HAP-1 (cell line): ENCODE data around the gene PLEKHH1.

Experiments
- DNase-seq, 2 experiments: peaks; one replicate each; pipeline ENCODE4 v3.0.0-alpha.2; 2016 to 2020; ENCODE audit warnings: low spot score in 2 of 2
- H3K27me3 ChIP-seq: fragments of 250-450 bp; sonication (Bioruptor Pico); 2 replicates; pipeline ENCODE4 v1.5.1; 2020; ENCODE audit warnings: low read depth, mild to moderate bottlenecking, moderate library complexity
- H3K36me3 ChIP-seq: fragments of 250-450 bp; sonication (Bioruptor Pico); replicated peaks from 2 replicates; pipeline ENCODE4 v1.5.1; 2020; ENCODE audit warnings: mild to moderate bottlenecking
- H3K4me1 ChIP-seq: fragments of 250-450 bp; sonication (Bioruptor Pico); 2 replicates; pipeline ENCODE4 v1.5.1; 2020; ENCODE audit warnings: mild to moderate bottlenecking
- H3K4me3 ChIP-seq: fragments of 250-450 bp; sonication (Bioruptor Pico); 2 replicates; pipeline ENCODE4 v1.5.1; 2020; ENCODE audit warnings: mild to moderate bottlenecking, moderate library complexity
- H3K9me3 ChIP-seq: fragments of 250-450 bp; sonication (Bioruptor Pico); 2 replicates; pipeline ENCODE4 v1.5.1; 2020; ENCODE audit warnings: mild to moderate bottlenecking, moderate library complexity
- in situ Hi-C: fragments of 300-500 bp; cut with MboI; formaldehyde crosslinking; loops from 3 replicates; pipeline ENCODE4 v1.14.3; 2020; ENCODE audit warnings: low sequenced_read_pairs, inconsistent platforms, mixed read lengths

Gene PLEKHH1

DNA sequence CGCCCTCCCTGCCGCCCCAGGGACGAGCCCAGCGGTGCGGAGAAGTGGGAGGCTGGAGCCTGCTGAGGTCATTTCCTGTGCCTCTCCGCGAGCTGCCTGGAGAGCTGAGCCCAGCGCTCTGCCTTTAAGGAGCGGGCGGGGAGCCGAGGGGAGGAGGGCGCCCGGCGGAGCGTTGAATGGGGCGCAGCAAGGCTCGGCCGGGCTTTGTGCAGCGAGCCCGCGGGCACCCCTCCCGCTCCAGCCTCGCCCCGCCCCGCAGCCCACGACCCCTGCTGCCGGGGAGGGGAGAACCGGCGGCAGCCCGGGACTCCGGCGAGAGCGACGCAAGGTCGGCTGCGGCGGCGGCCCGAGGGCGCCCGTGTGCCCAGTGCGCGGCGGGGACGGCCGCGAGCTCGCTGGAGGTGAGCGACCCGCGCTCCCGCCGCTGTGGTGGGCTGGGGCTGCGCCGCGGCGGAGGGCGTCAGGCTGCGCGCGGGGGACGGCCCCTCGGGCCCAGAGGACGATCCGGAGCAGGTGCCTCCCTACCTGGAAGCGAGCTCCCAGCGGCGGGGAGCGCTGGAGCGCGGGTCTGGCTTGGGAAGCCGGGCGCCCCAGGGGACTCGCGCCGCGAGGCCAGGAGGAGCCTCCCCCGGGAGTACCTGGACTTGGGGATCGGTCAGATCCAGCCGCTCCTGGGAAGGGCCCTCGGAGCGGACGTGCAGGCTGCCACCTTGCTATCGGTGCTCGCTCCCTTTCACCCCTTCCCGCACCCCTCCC is at the start of gene PLEKHH1:
PLEKHH1 (plus strand) TSS at position 293 of the 756 bp plus-strand sequence. CDS start 8,578 bp downstream, outside the sequence.
- Histone ChIP-seq H3K9me3 (no peaks in the 10 kb centered on the region), H3K36me3 (no peaks in the 10 kb centered on the region), H3K27me3 (no peaks in the 10 kb centered on the region), H3K4me1 (peaks cover 4% of the 10 kb centered on the region), H3K4me3 (peak within 1 kb of the TSS; percentile 56)
- peak; percentile 76 to 85 for DNase-seq
- in situ Hi-C loops = no loop called here

- no peak for DNase-seq
- Histone ChIP-seq H3K4me3 (no peak overlapping the region), H3K9me3 (no peaks in the 10 kb centered on the region), H3K27me3 (no peaks in the 10 kb centered on the region), H3K4me1 (no peaks in the 10 kb centered on the region), H3K36me3 (no peaks in the 10 kb centered on the region)
- in situ Hi-C loops = no loop called here
Observed at GRCh38 chr14:67483579-67484285, 49.4 kb upstream of the PLEKHH1 start.

GRCh38 chr14:67485501-67486095 is 47.5 kb upstream of the PLEKHH1 start:
- H3K4me1 ChIP-seq = no peaks in the 10 kb centered on the region
- no peaks in the 10 kb centered on the region for H3K36me3 ChIP-seq
- H3K4me3 ChIP-seq = no peak overlapping the region
- no peak for DNase-seq
- H3K27me3 ChIP-seq = no peaks in the 10 kb centered on the region
- in situ Hi-C loops = no loop called here
- no peaks in the 10 kb centered on the region for H3K9me3 ChIP-seq

DNA sequence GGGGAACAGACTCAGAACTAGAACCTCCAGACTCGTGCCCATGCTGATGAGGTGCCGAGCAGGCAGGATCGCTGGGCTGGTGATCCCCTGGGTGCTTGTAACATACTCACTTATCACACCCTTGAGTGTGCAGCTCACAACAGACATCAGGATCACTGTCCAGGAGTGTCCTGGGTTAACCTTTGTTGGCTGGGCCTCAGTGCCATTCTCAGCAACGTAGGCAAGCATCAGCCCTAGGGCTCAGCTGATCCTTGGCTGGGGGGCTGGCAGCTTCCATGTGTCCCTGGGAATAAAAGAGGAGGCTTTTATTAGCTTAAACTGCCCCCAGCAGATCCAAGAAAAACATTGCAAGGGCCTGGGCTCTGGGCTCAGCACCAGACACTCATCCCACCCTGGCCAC is 46.2 kb upstream of the PLEKHH1 start:
- no peaks in the 10 kb centered on the region for H3K4me1 ChIP-seq
- no peaks in the 10 kb centered on the region for H3K36me3 ChIP-seq
- no peaks in the 10 kb centered on the region for H3K9me3 ChIP-seq
- no peak for DNase-seq
- H3K27me3 ChIP-seq = no peaks in the 10 kb centered on the region
- H3K4me3 ChIP-seq = no peak overlapping the region
- in situ Hi-C loops = no loop called here

DNA sequence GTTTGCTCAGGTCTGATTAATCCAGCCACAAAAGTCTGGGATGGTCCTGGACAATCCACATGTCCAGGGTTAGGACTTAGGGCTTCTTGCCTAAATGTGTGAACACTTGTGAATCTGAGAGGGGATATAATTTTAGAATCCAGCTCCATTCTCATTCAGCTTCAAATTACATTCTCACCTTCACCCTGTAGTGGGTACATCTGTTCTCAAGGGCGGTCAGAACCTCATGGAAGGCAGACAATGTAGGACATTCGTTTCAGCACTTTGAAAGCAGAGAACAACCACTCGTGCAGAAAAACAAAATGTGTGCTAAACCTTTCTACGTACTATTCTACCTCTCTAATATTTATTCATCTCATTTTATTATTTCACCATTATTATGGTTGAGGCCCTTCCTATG is 45.8 kb upstream of the PLEKHH1 start:
- no peak for DNase-seq
- in situ Hi-C loops = no loop called here
- Histone ChIP-seq H3K36me3 (no peaks in the 10 kb centered on the region), H3K27me3 (no peaks in the 10 kb centered on the region), H3K9me3 (no peaks in the 10 kb centered on the region), H3K4me1 (no peaks in the 10 kb centered on the region), H3K4me3 (no peak overlapping the region)

DNA sequence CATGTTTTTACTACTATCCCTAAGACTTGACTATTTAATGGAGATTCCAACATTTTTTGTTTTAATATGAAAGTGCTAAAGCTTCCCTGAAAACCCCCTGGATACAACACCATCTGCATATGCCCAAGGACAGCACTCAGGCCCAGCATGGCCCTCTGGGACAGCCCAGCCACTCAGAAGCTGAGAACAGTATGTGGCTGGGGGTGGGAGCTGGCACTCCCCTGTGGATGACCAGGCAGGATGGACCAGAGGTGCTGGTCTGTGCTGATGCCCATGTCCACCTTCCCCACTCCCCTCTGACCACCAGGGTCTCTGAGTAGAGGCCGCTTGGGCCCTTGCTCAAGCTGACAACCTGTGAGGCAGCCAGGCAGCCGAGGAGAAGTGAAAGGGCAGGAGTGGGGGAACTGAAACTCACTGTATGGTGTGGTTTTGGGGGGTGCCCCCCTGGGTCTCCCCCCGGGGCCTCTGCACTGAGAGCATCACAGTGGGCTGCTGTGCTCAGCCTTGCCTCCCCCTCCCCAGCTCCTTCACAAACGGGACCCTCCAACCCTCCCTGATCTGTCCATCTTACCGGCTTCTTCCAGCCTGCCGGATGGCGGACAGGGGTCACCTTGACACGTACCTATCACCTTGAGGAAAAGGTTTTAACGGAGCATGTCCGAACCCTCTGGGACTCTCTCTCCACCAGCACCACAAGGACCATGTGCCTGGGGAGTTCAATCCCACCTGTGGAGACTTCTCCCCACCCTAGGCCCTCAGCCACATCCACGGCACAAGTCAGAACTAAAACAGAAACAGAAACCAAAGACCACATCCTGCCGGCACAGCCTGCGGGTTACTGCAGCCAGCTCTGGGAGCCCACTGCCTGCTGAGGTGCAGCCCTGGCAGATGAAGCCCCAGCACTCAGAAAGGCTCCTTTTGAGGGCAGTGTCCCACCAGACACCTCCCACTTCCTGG is 44.9 kb upstream of the PLEKHH1 start, which contains the start of gene TMEM229B:
TMEM229B (minus strand) TSS at position 785 of the 957 bp plus-strand sequence. CDS start 14,798 bp downstream, outside the sequence.
- H3K4me3 ChIP-seq = no peak within 1 kb of the TSS

GRCh38 chr14:67490196-67490595 is 42.9 kb upstream of the PLEKHH1 start:
- in situ Hi-C loops = no loop called here
- Histone ChIP-seq H3K4me3 (no peak overlapping the region), H3K4me1 (no peaks in the 10 kb centered on the region), H3K36me3 (no peaks in the 10 kb centered on the region), H3K9me3 (peaks cover 6% of the 10 kb centered on the region; the same call in 1 of the 2 replicates), H3K27me3 (no peaks in the 10 kb centered on the region)
- no peak for DNase-seq

More for the DNA sequence above, 44.9 kb upstream of the PLEKHH1 start, which contains the start of gene TMEM229B:
- no peaks in the 10 kb centered on the region for H3K4me1 ChIP-seq
- in situ Hi-C loops = no loop called here
- H3K36me3 ChIP-seq = no peaks in the 10 kb centered on the region
- no peak for DNase-seq
- H3K9me3 ChIP-seq = peaks cover under 1% of the 10 kb centered on the region; the same call in 1 of the 2 replicates
- no peaks in the 10 kb centered on the region for H3K27me3 ChIP-seq

DNA sequence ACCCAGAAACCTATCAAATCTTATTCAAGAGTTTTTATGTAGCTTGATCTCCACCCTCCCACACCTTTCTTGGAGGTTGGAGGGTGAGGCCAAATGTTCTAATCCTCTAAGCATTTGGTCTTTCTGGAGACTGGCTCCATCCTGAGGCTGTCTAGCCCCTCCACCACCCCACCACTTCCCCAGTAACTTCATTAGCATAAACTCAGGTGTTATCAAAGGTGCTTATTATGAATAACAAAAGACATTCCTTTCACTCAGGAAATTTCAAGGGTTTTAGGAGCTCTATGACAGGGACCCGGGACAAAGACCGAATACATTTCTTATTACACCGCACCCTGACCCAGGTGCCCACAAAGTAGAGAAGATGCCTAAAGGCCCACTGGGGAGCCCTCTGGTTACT is 41.8 kb upstream of the PLEKHH1 start:
- DNase-seq = no peak
- H3K9me3 ChIP-seq = peaks cover 6% of the 10 kb centered on the region; the same call in 1 of the 2 replicates
- H3K27me3 ChIP-seq = no peaks in the 10 kb centered on the region
- no peaks in the 10 kb centered on the region for H3K4me1 ChIP-seq
- no peaks in the 10 kb centered on the region for H3K36me3 ChIP-seq
- no peak overlapping the region for H3K4me3 ChIP-seq
- in situ Hi-C loops = no loop called here

DNA sequence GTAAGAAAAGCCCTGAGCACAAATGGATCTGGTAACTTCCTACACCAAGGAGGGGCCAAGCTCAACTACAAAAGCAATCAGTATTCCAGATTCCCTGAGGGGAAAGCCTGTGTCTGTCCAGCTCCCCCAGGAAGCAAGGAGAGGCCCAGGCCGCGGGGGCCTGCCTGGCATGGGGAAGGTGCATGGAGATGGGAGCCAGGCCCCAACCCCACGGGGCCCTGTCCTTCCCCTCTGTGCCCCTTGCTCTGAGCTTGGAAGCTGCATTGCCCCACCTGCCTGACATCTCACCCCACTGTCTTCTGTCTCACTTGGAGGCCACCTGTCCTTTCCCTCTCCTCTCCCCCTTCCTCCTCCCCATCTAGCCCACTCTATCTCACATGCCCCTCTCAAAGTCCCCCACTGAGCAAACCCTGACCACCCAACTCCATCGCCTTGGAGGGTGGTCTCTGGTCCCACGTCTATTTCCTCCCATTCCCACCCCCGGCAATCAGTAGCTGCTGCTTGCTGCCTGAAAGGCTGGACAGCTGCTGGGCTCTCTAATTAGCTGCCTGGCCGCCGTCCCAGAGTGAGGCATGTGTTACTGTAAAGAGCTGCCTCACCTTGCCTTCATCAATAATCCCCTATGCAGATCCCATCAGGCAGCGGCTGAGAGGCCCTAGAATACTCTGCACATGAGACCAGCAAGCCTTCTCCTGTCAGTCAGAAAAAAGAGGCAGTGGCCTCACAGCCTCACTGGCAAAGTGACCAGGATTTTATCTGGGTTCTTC is 41.2 kb upstream of the PLEKHH1 start:
- Histone ChIP-seq H3K4me3 (no peak overlapping the region), H3K27me3 (no peaks in the 10 kb centered on the region), H3K4me1 (no peaks in the 10 kb centered on the region), H3K9me3 (peaks cover 6% of the 10 kb centered on the region; the same call in 1 of the 2 replicates), H3K36me3 (no peaks in the 10 kb centered on the region)
- DNase-seq = no peak
- in situ Hi-C loops = no loop called here

DNA sequence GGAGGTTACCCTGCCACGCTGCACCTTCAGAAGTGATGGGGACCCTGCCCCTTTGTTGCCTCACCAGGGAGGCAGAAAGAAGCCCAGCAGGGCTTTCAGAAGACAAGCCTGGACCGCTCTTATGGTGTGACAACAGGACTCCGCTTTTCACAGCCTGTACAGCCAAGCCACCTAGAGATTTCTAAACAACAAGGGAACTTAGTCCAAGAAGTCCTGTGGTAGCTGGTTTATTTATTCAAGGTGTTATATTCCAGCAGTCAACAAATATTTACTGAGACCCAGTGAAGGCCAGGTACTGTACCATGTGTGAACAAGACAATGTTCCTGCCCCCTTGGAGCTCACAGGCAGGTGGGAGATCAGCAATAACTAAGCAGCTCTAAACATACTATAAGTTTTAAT is 40.6 kb upstream of the PLEKHH1 start:
- Histone ChIP-seq H3K4me3 (no peak overlapping the region), H3K9me3 (peaks cover 6% of the 10 kb centered on the region; the same call in 1 of the 2 replicates), H3K36me3 (no peaks in the 10 kb centered on the region), H3K27me3 (no peaks in the 10 kb centered on the region), H3K4me1 (no peaks in the 10 kb centered on the region)
- in situ Hi-C loops = no loop called here
- DNase-seq = no peak

GRCh38 chr14:67493092-67493717 is 39.9 kb upstream of the PLEKHH1 start:
- H3K4me3 ChIP-seq = no peak overlapping the region
- no peaks in the 10 kb centered on the region for H3K4me1 ChIP-seq
- DNase-seq = no peak
- H3K9me3 ChIP-seq = peaks cover 6% of the 10 kb centered on the region; the same call in 1 of the 2 replicates
- no peaks in the 10 kb centered on the region for H3K27me3 ChIP-seq
- no peaks in the 10 kb centered on the region for H3K36me3 ChIP-seq
- in situ Hi-C loops = no loop called here

- Histone ChIP-seq H3K4me1 (no peaks in the 10 kb centered on the region), H3K4me3 (no peak overlapping the region), H3K36me3 (no peaks in the 10 kb centered on the region), H3K27me3 (no peaks in the 10 kb centered on the region), H3K9me3 (peaks cover 6% of the 10 kb centered on the region; the same call in 1 of the 2 replicates)
- in situ Hi-C loops = no loop called here
- DNase-seq = no peak
Observed at GRCh38 chr14:67495827-67496226, 37.3 kb upstream of the PLEKHH1 start.
